HG03196 (cell line): ENCODE measurements around the gene KDM4B.

Experiments
- ATAC-seq: cut with Tn5 transposase; IDR thresholded peaks from one replicate; pipeline ENCODE4 v1.9.1; 2021; ENCODE audit not compliant: unreplicated experiment

The KDM4B gene

DNA sequence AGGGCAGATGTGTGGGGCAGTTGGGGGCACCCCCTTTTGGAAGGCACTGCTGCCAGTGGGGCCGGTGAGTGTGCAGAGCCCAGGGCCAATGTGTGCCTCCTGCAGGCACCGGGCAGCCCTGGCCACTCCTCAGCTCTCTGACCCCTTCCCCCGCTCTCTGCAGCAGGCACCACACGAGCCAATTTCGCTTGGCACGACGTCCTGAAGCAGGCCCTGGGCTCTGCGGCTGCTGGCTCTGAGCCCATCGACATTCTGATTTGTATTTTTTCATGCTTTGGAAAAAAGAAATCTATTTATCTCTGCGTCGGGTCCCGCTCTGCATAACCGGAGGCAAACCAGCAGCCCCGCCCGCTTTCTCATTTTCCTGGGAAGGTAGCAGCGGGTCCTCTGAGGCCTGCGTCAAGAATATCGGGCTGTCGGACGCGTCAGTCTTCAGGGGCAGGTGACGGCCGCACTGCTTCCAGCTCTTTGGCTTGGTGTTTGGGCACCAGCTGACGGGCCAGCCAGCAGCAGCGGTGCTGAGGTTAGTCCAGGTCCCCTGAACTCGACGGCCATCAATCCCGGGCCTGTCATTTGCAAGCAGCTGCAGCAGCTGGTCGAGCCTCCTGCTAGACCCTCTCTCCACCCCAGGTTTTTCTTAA is 134.3 kb downstream of the KDM4B start:
- no peak for ATAC-seq

DNA sequence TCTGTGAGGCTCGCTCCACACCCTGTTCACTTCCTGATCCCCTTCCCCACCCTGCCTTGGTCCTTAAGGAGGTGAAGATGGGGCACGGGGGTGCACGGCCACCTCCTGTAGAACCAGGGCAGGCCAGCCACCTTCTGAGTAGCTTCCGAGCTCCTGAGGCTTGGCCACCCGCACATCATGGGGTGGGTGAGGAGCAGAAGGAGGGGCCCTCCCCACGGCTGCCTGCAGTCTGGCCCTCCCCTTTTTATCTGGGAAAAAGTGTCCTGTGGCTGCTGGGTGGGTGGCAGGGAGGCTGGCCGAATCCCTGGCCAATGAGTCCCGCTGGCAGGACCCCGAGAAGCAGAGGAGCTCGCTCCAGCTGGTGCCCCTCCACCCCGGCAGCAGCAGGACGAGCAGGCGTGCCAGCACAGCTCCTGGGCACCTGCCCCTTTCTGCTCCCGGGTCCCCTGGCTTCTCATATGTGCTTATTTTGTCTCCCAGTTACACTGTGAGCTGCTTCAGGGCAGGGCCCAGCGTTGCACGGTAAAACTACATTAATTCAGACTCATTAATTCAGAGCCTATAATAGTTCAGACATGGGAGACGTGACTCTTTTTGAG is 135.0 kb downstream of the KDM4B start:
- ATAC-seq, result no peak

DNA sequence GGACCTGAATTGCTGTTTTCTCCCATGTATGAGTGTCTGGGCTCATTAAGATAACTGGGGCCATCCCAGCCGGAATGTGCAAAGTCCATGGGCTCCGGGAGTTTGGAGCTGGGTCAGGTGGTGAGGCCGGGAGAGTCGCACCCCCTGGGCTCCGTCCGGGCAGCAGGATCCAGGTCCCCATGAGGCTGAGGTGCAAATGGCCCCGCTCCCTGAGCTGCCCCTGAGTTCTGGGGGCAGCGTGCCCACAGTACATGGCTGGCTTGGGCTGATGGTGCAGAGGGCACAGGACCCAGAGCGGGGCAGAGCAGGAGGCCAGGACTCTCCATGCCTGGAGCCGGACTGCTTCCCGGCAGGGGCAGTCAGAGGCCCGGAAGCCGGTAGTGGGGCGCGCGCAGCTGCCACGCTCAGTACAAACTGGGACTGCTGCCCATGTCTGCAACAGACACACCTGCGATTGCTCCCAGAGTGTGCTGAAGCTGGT is 136.0 kb downstream of the KDM4B start:
- no peak for ATAC-seq

GRCh38 chr19:5106191-5106726 is 137.3 kb downstream of the KDM4B start:
- ATAC-seq, result no peak

DNA sequence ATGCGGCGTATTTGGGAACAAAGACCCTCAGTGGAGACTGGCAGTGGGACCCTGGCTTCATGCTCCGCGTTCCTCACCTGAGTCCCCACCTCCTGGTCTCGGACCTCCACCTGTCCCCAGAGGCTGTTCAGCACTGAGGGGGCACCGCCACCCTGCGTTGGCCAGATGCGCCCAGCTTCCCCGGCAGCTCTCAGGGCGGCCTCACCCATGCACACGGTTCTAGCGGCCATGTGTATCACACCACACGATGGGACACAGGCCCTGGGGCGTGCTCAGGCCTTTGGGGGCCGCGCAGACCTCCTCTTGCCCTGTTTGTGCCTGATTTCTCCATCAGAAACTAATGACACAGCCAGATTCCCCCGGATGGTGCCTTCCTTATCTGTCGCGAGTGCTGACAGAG is 138.1 kb downstream of the KDM4B start:
- no peak for ATAC-seq

DNA sequence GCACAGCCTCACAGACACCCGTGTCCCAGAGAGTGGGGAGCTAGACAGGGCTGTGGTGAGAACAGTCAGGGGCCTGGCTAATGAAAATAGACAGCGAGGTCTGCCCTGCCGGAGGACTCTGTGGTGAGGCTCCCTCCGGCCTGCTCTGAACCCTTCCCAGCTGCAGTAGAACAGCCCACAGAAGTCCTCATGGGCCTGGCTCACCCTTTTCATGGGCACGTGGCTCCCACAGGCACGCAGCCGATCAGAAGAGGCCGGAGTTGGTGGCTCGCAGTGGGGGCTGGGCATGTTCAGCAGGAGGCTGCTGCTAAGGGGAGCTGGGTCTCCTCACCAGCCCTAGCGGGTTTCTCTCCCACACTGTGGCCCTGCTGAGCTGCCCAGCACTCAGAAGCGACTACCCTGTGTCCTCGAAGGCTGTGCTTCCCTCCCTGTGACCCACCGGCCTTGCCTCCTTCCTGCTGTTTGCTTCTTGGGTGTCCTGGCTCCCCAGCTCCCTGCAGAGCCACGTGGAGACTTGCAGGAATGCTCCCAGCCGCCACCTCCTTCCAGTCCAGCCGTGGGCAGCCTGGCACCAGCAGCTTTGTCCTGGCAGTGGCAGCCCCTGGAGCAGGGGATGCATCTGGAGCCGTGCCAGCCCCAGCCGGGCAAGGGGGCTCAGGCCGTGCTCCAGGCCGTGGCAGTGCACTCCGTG is 138.7 kb downstream of the KDM4B start:
- no peak for ATAC-seq

DNA sequence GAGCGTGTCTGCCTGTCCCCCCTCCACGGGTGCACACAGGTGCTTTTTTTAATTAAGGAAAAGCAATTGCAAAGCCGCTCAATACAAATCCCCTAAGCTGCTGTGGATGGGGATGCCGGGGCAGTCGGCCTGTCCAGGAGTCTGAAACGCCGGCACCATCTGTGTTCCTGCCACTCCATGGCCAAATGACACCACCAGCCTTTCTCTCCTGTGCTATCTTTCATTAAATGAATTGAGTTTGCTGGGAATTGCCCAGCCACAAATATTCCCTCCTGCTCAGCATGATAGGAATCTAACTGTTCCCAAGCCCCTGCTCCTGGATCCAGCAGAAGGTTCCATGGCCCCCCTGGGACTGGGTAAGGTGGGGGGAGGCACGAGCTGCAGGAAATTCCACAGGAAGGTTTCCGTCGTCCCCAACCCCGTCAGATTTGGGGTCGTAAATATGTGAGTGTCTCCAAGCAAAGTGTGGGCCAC is 139.2 kb downstream of the KDM4B start:
- ATAC-seq, result no peak

DNA sequence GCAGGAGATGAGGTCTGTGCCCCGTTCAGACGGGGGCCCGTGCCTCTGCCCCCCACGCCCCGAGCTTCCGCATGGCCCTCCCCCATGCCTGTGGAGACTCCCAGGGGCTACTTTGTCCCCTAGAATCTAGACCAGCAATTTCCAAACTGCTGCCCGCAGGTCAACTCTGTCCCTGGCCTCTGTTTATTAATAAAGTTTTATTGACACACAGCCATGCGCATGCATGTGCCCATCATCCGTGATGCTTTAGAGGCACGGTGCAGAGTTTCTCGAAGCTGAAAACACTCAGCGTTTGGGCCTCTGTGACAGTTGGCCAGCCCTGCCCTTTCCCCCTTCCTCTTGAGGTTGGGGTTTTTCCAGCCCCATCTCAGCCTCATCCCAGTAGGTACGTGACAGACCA is 140.0 kb downstream of the KDM4B start:
- ATAC-seq, result no peak

- ATAC-seq, result no peak
Measured at GRCh38 chr19:5109560-5109959, 140.6 kb downstream of the KDM4B start.

- no peak for ATAC-seq
Measured at GRCh38 chr19:5110546-5110945, 141.6 kb downstream of the KDM4B start.

DNA sequence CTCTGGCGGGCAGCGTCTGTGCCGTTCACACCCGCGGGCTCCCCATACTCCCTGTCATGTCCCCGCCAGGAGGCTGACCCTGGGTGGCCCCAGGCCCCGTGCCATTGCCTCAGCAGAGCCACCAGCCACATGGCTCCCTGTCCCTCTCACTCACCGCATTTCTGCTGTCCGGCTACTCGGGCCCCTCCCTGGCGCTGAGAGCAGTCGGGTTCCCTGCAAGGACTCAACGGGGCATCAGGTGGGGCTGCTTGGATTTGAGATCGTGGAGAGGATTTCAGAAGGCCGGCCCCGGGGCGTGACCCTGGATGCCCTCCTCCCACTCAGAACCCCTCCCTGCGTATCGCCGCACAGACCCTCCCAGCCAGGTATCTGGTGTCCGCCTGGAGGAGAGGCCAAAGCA is 142.1 kb downstream of the KDM4B start:
- no peak for ATAC-seq

GRCh38 chr19:5112175-5112574 is 143.3 kb downstream of the KDM4B start:
- ATAC-seq, result no peak

DNA sequence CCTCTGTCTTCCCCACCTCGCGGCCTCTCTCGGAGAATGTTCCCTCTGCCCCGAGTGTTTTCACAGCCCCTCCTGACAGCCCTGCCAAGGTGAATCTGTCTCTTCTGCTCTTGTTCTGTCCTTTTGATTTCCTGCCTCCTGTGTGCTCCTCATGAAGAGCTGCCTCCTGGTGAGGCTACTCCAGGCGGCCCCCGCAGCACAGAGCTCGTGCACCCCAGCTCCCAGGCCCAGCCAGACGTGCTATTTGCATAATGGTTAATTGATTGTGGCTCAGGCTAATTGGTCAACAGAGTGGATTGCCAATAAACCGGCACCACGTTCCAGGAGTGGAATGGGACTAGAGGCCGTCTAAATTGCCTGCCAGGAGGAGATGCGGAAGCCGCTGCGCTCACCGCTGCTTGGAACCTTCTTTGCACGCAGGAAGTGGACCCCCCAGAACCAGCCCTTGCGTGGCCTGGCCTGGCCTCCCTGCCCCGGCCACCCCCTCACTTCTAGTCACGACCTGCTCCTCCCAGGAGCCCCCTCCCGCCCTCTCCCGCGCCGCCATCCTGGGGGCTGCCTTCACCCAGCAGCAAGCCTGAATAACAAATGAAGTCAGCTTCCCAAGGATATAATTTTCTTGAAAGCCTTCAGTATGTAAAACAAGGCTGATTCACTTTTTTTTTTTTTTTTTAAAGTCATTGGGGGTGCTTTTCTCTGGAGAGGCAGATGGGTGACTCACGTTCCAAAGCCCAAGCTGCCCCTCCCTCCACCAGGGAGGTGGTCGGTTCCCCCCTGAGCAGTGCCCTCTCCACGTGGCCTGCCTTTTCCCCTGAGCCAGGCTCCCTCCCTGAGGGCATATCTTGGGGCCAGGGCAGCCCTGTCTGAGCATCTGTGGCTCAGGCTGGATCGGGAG is 144.0 kb downstream of the KDM4B start:
- ATAC-seq, result no peak

GRCh38 chr19:5113633-5114586 is 145.0 kb downstream of the KDM4B start:
- ATAC-seq, result no peak

GRCh38 chr19:5114727-5115126 is 145.8 kb downstream of the KDM4B start:
- no peak for ATAC-seq

GRCh38 chr19:5115351-5115750 is 146.4 kb downstream of the KDM4B start:
- ATAC-seq, result no peak

DNA sequence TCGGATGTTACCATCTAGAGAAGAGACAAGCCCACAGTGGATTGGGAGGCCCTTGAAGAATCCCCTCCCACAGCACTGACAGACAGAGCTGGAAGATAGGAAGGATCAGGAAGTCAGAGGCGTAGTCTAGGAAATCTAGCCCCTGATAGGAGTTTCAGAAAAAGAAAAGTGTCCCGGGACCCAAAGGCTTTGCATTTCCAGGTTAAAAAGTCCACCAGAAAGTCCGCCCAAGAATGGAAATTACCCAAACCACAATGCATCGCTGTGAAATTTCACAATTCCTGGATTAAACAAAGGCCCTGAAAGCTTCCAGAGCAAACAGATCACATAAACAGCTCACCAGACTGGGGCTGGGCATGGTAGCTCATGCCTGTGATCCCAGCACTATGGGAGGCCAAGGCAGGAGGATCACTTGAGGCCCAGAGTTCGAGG is 146.9 kb downstream of the KDM4B start:
- no peak for ATAC-seq

DNA sequence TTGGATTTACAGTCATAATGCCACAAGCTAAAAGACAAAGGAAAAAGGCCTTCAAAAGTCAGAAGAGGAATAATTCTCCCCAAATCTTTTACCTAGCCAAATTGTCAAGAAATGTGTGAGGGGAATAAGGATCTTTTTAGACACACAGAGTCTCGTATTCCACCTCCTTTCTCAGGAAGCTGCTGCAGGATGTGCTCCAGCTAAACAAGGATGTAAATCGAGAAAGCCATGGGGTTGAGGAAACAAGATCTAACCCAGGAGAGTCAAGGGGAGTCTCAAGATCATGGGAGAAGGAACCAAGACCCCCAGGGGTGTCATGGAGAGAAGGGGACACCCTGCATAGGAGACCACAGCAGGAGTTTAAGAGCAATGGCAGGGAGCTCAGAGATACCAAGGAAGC is 147.4 kb downstream of the KDM4B start:
- ATAC-seq, result no peak

GRCh38 chr19:5117421-5117820 is 148.5 kb downstream of the KDM4B start:
- no peak for ATAC-seq

- ATAC-seq, result no peak
Measured at GRCh38 chr19:5118026-5118425, 149.1 kb downstream of the KDM4B start.
